ENCODE results near the gene MYRIP.
A peak's percentile ranks its signal among the peaks of the same experiment; 100 is the strongest.

The MYRIP gene

GRCh38 chr3:40309418-40309924 is 500.1 kb downstream of the MYRIP start, which contains the start of gene EIF1B:
Gene EIF1B, plus strand, starts transcription at chr3:40309707. Its CDS starts 235 bp downstream, at chr3:40309942.
- FAIRE-seq (peak; percentile 96), DNase-seq (ENCODE audit: insufficient read length, low spot score) (peak; percentile 82)
- TF ChIP-seq POLR2A (IDR thresholded peaks at IDR 0.05; ENCODE audit: low read depth, low read length), result peak; percentile 87
- TF ChIP-seq PAX5 (IDR thresholded peaks at IDR 0.05; ENCODE audit: insufficient read depth, low read length, severe bottlenecking), result peak; percentile 26
- TF ChIP-seq POU2F2 (IDR thresholded peaks at IDR 0.05; ENCODE audit: low read depth, low read length), result peak; percentile 41; the same call in 1 of the 2 replicates
- peak; percentile 44; the same call in 1 of the 2 replicates for TF ChIP-seq TAF1 (IDR thresholded peaks at IDR 0.05; ENCODE audit: low read depth, low read length)
- TF ChIP-seq SPI1 (IDR thresholded peaks at IDR 0.05; ENCODE audit: low read depth, low read length), result no peak
- peak; percentile 83 for TF ChIP-seq POLR2AphosphoS5 (IDR thresholded peaks at IDR 0.05; ENCODE audit: low read depth, low read length)

Data from GM12891 (cell line).